Measurements from ENCODE around the gene PDE4DIP. TPM values are rescaled to one million over a fixed set of nuclear protein-coding genes. Genes with fewer than 3 reads are reported as not detected.
A peak's percentile ranks its signal among the peaks of the same experiment; 100 is the strongest.
"Not testable (repeated sequence)": the region's sequence is repeated elsewhere in the genome, so short reads cannot be mapped to it uniquely, and the experiment has no call there.

The PDE4DIP gene
- total RNA-seq, 8 experiments from 2014 or later = 39.0 to 215 (median 64.9) TPM

GRCh38 chr1:148851684-148852083 lies 7.5 kb downstream of the PDE4DIP start:
- in situ Hi-C loops (cut with MboI; ENCODE audit: low pct_unique_long_range_greater_than_20kb in 2 of 9, low sequenced_read_pairs in 9 of 9, unreplicated experiment in 9 of 9); H3K27ac ChIP-seq; H3K4me3 ChIP-seq; H3K4me1 ChIP-seq (replicated peaks in 1 of 2): not testable (repeated sequence)
- WGBS, 10 experiments = no CpG with 5 or more reads among the region's 2 CpGs
- peak in 3 of 8 experiments; percentile 10 to 41 (median 13) for ATAC-seq (replicated peaks in 6 of 8)

- H3K27ac ChIP-seq; H3K4me1 ChIP-seq (replicated peaks in 1 of 2); H3K4me3 ChIP-seq; in situ Hi-C loops (cut with MboI; ENCODE audit: low pct_unique_long_range_greater_than_20kb in 2 of 9, low sequenced_read_pairs in 9 of 9, unreplicated experiment in 9 of 9); ATAC-seq (replicated peaks in 6 of 8): not testable (repeated sequence)
- WGBS, 10 experiments = no CpG with 5 or more reads among the region's 5 CpGs
Observed at GRCh38 chr1:148853363-148853762, 9.1 kb downstream of the PDE4DIP start.

- no CpG with 5 or more reads among the region's 6 CpGs for WGBS, 10 experiments
- in situ Hi-C loops (cut with MboI; ENCODE audit: low pct_unique_long_range_greater_than_20kb in 2 of 9, low sequenced_read_pairs in 9 of 9, unreplicated experiment in 9 of 9); H3K4me1 ChIP-seq (replicated peaks in 1 of 2); ATAC-seq (replicated peaks in 6 of 8); H3K27ac ChIP-seq; H3K4me3 ChIP-seq: not testable (repeated sequence)
Observed at GRCh38 chr1:148854063-148854462, 9.8 kb downstream of the PDE4DIP start.

- ATAC-seq (replicated peaks in 6 of 8) = peak; percentile 60 to 84 (median 73)
- WGBS, 10 experiments = no CpG with 5 or more reads among the region's 5 CpGs
- in situ Hi-C loops (cut with MboI; ENCODE audit: low pct_unique_long_range_greater_than_20kb in 2 of 9, low sequenced_read_pairs in 9 of 9, unreplicated experiment in 9 of 9); H3K4me3 ChIP-seq; H3K4me1 ChIP-seq (replicated peaks in 1 of 2); H3K27ac ChIP-seq: not testable (repeated sequence)
Observed at GRCh38 chr1:148855367-148855766, 11.1 kb downstream of the PDE4DIP start.

- H3K27ac ChIP-seq; in situ Hi-C loops (cut with MboI; ENCODE audit: low pct_unique_long_range_greater_than_20kb in 2 of 9, low sequenced_read_pairs in 9 of 9, unreplicated experiment in 9 of 9); H3K4me1 ChIP-seq (replicated peaks in 1 of 2); H3K4me3 ChIP-seq: not testable (repeated sequence)
- WGBS, 10 experiments = no CpG with 5 or more reads among the region's 2 CpGs
- ATAC-seq (replicated peaks in 6 of 8) = peak; percentile 23 to 95 (median 90)
Observed at GRCh38 chr1:148860049-148860448, 15.8 kb downstream of the PDE4DIP start.

GRCh38 chr1:148860579-148861259 lies 16.5 kb downstream of the PDE4DIP start:
- H3K4me3 ChIP-seq; H3K27ac ChIP-seq; in situ Hi-C loops (cut with MboI; ENCODE audit: low pct_unique_long_range_greater_than_20kb in 2 of 9, low sequenced_read_pairs in 9 of 9, unreplicated experiment in 9 of 9); H3K4me1 ChIP-seq (replicated peaks in 1 of 2): not testable (repeated sequence)
- peak in 2 of 8 experiments; percentile 2 to 7 for ATAC-seq (replicated peaks in 6 of 8)
- WGBS, 10 experiments = no CpG with 5 or more reads among the region's 6 CpGs

GRCh38 chr1:148862590-148862989 lies 18.4 kb downstream of the PDE4DIP start:
- ATAC-seq (replicated peaks in 6 of 8); H3K27ac ChIP-seq; in situ Hi-C loops (cut with MboI; ENCODE audit: low pct_unique_long_range_greater_than_20kb in 2 of 9, low sequenced_read_pairs in 9 of 9, unreplicated experiment in 9 of 9); H3K4me3 ChIP-seq; H3K4me1 ChIP-seq (replicated peaks in 1 of 2): not testable (repeated sequence)
- no CpG with 5 or more reads among the region's 3 CpGs for WGBS, 10 experiments

GRCh38 chr1:148868924-148869633 lies 24.9 kb downstream of the PDE4DIP start:
- H3K4me3 ChIP-seq; H3K4me1 ChIP-seq (replicated peaks in 1 of 2); H3K27ac ChIP-seq; in situ Hi-C loops (cut with MboI; ENCODE audit: low pct_unique_long_range_greater_than_20kb in 2 of 9, low sequenced_read_pairs in 9 of 9, unreplicated experiment in 9 of 9): not testable (repeated sequence)
- WGBS, 10 experiments = no CpG with 5 or more reads among the region's 6 CpGs
- ATAC-seq (replicated peaks in 6 of 8) = peak; percentile 24 to 95 (median 86)

- H3K27ac ChIP-seq; H3K4me1 ChIP-seq (replicated peaks in 1 of 2); in situ Hi-C loops (cut with MboI; ENCODE audit: low pct_unique_long_range_greater_than_20kb in 2 of 9, low sequenced_read_pairs in 9 of 9, unreplicated experiment in 9 of 9); H3K4me3 ChIP-seq: not testable (repeated sequence)
- ATAC-seq (replicated peaks in 6 of 8) = peak; percentile 33 to 77 (median 70)
- WGBS, 10 experiments = no CpG with 5 or more reads among the region's 1 CpG
Observed at GRCh38 chr1:148869634-148869961, 25.4 kb downstream of the PDE4DIP start.

- no CpG with 5 or more reads among the region's 5 CpGs for WGBS, 10 experiments
- H3K4me1 ChIP-seq (replicated peaks in 1 of 2); in situ Hi-C loops (cut with MboI; ENCODE audit: low pct_unique_long_range_greater_than_20kb in 2 of 9, low sequenced_read_pairs in 9 of 9, unreplicated experiment in 9 of 9); H3K4me3 ChIP-seq; H3K27ac ChIP-seq: not testable (repeated sequence)
- peak in 4 of 8 experiments; percentile 70 to 98 (median 96) for ATAC-seq (replicated peaks in 6 of 8)
Observed at GRCh38 chr1:148874408-148875388, 30.5 kb downstream of the PDE4DIP start.

GRCh38 chr1:148879812-148880416 lies 35.7 kb downstream of the PDE4DIP start:
- peak in 7 of 8 experiments; percentile 21 to 99 (median 86) for ATAC-seq (replicated peaks in 6 of 8)
- H3K27ac ChIP-seq; H3K4me3 ChIP-seq; in situ Hi-C loops (cut with MboI; ENCODE audit: low pct_unique_long_range_greater_than_20kb in 2 of 9, low sequenced_read_pairs in 9 of 9, unreplicated experiment in 9 of 9); H3K4me1 ChIP-seq (replicated peaks in 1 of 2): not testable (repeated sequence)
- no CpG with 5 or more reads among the region's 2 CpGs for WGBS, 10 experiments

- in situ Hi-C loops (cut with MboI; ENCODE audit: low pct_unique_long_range_greater_than_20kb in 2 of 9, low sequenced_read_pairs in 9 of 9, unreplicated experiment in 9 of 9); H3K27ac ChIP-seq; H3K4me3 ChIP-seq; ATAC-seq (replicated peaks in 6 of 8); H3K4me1 ChIP-seq (replicated peaks in 1 of 2): not testable (repeated sequence)
- WGBS, 10 experiments = no CpG with 5 or more reads among the region's 1 CpG
Observed at GRCh38 chr1:148881261-148881660, 37.0 kb downstream of the PDE4DIP start.

- H3K4me3 ChIP-seq; H3K4me1 ChIP-seq (replicated peaks in 1 of 2); ATAC-seq (replicated peaks in 6 of 8); in situ Hi-C loops (cut with MboI; ENCODE audit: low pct_unique_long_range_greater_than_20kb in 2 of 9, low sequenced_read_pairs in 9 of 9, unreplicated experiment in 9 of 9); H3K27ac ChIP-seq: not testable (repeated sequence)
- whole genome bisulfite sequencing, 10 experiments = no CpG with 5 or more reads among the region's 4 CpGs
Observed at GRCh38 chr1:148885219-148885618, 41.0 kb downstream of the PDE4DIP start.
